Mammary epithelial cell (primary cell): ENCODE results near the gene SLC25A45.

ENCODE experiments used
- CTCF ChIP-seq, 2 donors: IDR thresholded peaks in 1 of 2; conservative IDR thresholded peaks in 1 of 2; 2 replicates each; pipeline ENCODE4 v1.5.1; 2011 to 2012; ENCODE audit warnings: inconsistent platforms in 2 of 2, low read length in 2 of 2, mild to moderate bottlenecking in 2 of 2, control low read depth in 1 of 2, low read depth in 1 of 2; ENCODE audit not compliant: insufficient read depth in 1 of 2; ENCODE audit errors: extremely low read depth in 1 of 2
- EZH2 ChIP-seq: IDR thresholded peaks from 2 replicates; pipeline ENCODE4 v1.6.1; 2012; ENCODE audit warnings: low read length, inconsistent platforms, borderline replicate concordance

- TF ChIP-seq CTCF (conservative IDR thresholded peaks at IDR 0.05 in 1 of 2, IDR thresholded peaks at IDR 0.05 in 1 of 2; ENCODE audit: extremely low read depth in 1 of 2, insufficient read depth in 1 of 2, low read depth in 1 of 2, low read length in 2 of 2): no peak
- TF ChIP-seq EZH2: no peak
Measured at GRCh38 chr11:65373839-65374580, 8.4 kb downstream of the SLC25A45 start.
